Muscle layer of colon (tissue), 2 donors: Measurements from ENCODE around the gene FOXN3.

Experiments used
- H3K27ac ChIP-seq: one replicate; pipeline ENCODE4 v1.7.0; 2013; ENCODE audit warnings: low read depth, mild to moderate bottlenecking, low read length, moderate library complexity
- H3K27me3 ChIP-seq, 2 donors: one replicate each; pipeline ENCODE4 v1.7.0; 2013; ENCODE audit warnings: low read length in 2 of 2, mild to moderate bottlenecking in 2 of 2; ENCODE audit not compliant: insufficient read depth in 2 of 2, control insufficient read depth in 1 of 2
- H3K36me3 ChIP-seq: one replicate; pipeline ENCODE4 v1.7.0; 2013; ENCODE audit warnings: mild to moderate bottlenecking, low read length; ENCODE audit not compliant: insufficient read depth
- H3K4me1 ChIP-seq: one replicate; pipeline ENCODE4 v1.7.0; 2013; ENCODE audit warnings: mild to moderate bottlenecking, low read length; ENCODE audit not compliant: insufficient read depth
- H3K4me3 ChIP-seq, 2 donors: one replicate each; pipeline ENCODE4 v1.7.0; 2013; ENCODE audit warnings: low read length in 2 of 2, low read depth in 1 of 2, mild to moderate bottlenecking in 1 of 2, moderate library complexity in 1 of 2
- H3K9ac ChIP-seq: one replicate; pipeline ENCODE4 v1.7.0; 2013; ENCODE audit warnings: low read length
- H3K9me3 ChIP-seq: one replicate; pipeline ENCODE4 v1.7.0; 2013; ENCODE audit warnings: mild to moderate bottlenecking, low read length
- donor health status: abdominal sarcoma.
- donor health status: Adenocarcinoma of cecum.

FOXN3 gene

GRCh38 chr14:89270439-89271227 lies 146.4 kb downstream of the FOXN3 start:
- Histone ChIP-seq H3K27ac (no peak overlapping the region), H3K36me3 (no peaks in the 10 kb centered on the region), H3K9ac (no peak overlapping the region), H3K4me3 (no peak overlapping the region), H3K4me1 (peaks cover 28% of the 10 kb centered on the region), H3K27me3 (no peaks in the 10 kb centered on the region), H3K9me3 (no peaks in the 10 kb centered on the region)

- Histone ChIP-seq H3K4me3 (no peak overlapping the region), H3K9ac (no peak overlapping the region), H3K27ac (no peak overlapping the region), H3K4me1 (peaks cover 23% of the 10 kb centered on the region), H3K36me3 (no peaks in the 10 kb centered on the region), H3K27me3 (no peaks in the 10 kb centered on the region), H3K9me3 (no peaks in the 10 kb centered on the region)
These were observed 147.6 kb downstream of the FOXN3 start for GRCh38 chr14:89269404-89269803.

- Histone ChIP-seq H3K9ac (no peak overlapping the region), H3K27ac (no peak overlapping the region), H3K9me3 (no peaks in the 10 kb centered on the region), H3K36me3 (no peaks in the 10 kb centered on the region), H3K27me3 (no peaks in the 10 kb centered on the region), H3K4me1 (peaks cover 14% of the 10 kb centered on the region), H3K4me3 (no peak overlapping the region)
These were observed 148.5 kb downstream of the FOXN3 start for GRCh38 chr14:89268514-89268913.

GRCh38 chr14:89267656-89268055 lies 149.4 kb downstream of the FOXN3 start:
- H3K9me3 ChIP-seq = no peaks in the 10 kb centered on the region
- no peaks in the 10 kb centered on the region for H3K36me3 ChIP-seq
- no peak overlapping the region for H3K9ac ChIP-seq
- H3K4me1 ChIP-seq = peaks cover 7% of the 10 kb centered on the region
- H3K27me3 ChIP-seq = no peaks in the 10 kb centered on the region
- H3K4me3 ChIP-seq = no peak overlapping the region
- H3K27ac ChIP-seq = no peak overlapping the region

GRCh38 chr14:89267163-89267562 lies 149.9 kb downstream of the FOXN3 start:
- no peak overlapping the region for H3K27ac ChIP-seq
- H3K4me1 ChIP-seq = peaks cover 7% of the 10 kb centered on the region
- no peak overlapping the region for H3K4me3 ChIP-seq
- H3K9me3 ChIP-seq = no peaks in the 10 kb centered on the region
- no peaks in the 10 kb centered on the region for H3K27me3 ChIP-seq
- no peaks in the 10 kb centered on the region for H3K36me3 ChIP-seq
- no peak overlapping the region for H3K9ac ChIP-seq

GRCh38 chr14:89266754-89267153 lies 150.3 kb downstream of the FOXN3 start:
- Histone ChIP-seq H3K27ac (no peak overlapping the region), H3K27me3 (no peaks in the 10 kb centered on the region), H3K9me3 (no peaks in the 10 kb centered on the region), H3K36me3 (no peaks in the 10 kb centered on the region), H3K4me1 (peaks cover 7% of the 10 kb centered on the region), H3K9ac (no peak overlapping the region), H3K4me3 (no peak overlapping the region)

GRCh38 chr14:89265234-89265633 lies 151.8 kb downstream of the FOXN3 start:
- Histone ChIP-seq H3K4me1 (peaks cover 7% of the 10 kb centered on the region), H3K4me3 (no peak overlapping the region), H3K27me3 (no peaks in the 10 kb centered on the region), H3K36me3 (no peaks in the 10 kb centered on the region), H3K9ac (no peak overlapping the region), H3K27ac (no peak overlapping the region), H3K9me3 (no peaks in the 10 kb centered on the region)

- Histone ChIP-seq H3K36me3 (no peaks in the 10 kb centered on the region), H3K4me3 (no peak overlapping the region), H3K4me1 (peaks cover 7% of the 10 kb centered on the region), H3K27me3 (no peaks in the 10 kb centered on the region), H3K27ac (no peak overlapping the region), H3K9ac (no peak overlapping the region), H3K9me3 (no peaks in the 10 kb centered on the region)
These were observed 152.7 kb downstream of the FOXN3 start for GRCh38 chr14:89264196-89264800.

GRCh38 chr14:89262041-89262440 lies 155.0 kb downstream of the FOXN3 start:
- no peaks in the 10 kb centered on the region for H3K9me3 ChIP-seq
- no peak overlapping the region for H3K4me3 ChIP-seq
- H3K9ac ChIP-seq = no peak overlapping the region
- no peaks in the 10 kb centered on the region for H3K27me3 ChIP-seq
- no peaks in the 10 kb centered on the region for H3K36me3 ChIP-seq
- no peak overlapping the region for H3K27ac ChIP-seq
- peaks cover under 1% of the 10 kb centered on the region for H3K4me1 ChIP-seq

GRCh38 chr14:89260898-89261297 lies 156.1 kb downstream of the FOXN3 start:
- Histone ChIP-seq H3K36me3 (no peaks in the 10 kb centered on the region), H3K27me3 (no peaks in the 10 kb centered on the region), H3K9ac (no peak overlapping the region), H3K4me1 (peaks cover 12% of the 10 kb centered on the region), H3K9me3 (no peaks in the 10 kb centered on the region), H3K27ac (no peak overlapping the region), H3K4me3 (no peak overlapping the region)

GRCh38 chr14:89259951-89260609 lies 157.0 kb downstream of the FOXN3 start:
- Histone ChIP-seq H3K27ac (no peak overlapping the region), H3K4me3 (no peak overlapping the region), H3K9me3 (no peaks in the 10 kb centered on the region), H3K9ac (no peak overlapping the region), H3K36me3 (no peaks in the 10 kb centered on the region), H3K4me1 (peaks cover 13% of the 10 kb centered on the region), H3K27me3 (no peaks in the 10 kb centered on the region)
